Stimulated activated CD4-positive, alpha-beta T cell treated with anti-CD3 and anti-CD28 coated beads, Interleukin-1b, Interleukin-23, amount 100 ng/mL, for 48 hours (primary cell): Measurements from ENCODE around the gene ARL6.

Source experiments
- DNase-seq: peaks from one replicate; pipeline ENCODE4 v3.0.0-alpha.2; 2020

ARL6 gene

DNA sequence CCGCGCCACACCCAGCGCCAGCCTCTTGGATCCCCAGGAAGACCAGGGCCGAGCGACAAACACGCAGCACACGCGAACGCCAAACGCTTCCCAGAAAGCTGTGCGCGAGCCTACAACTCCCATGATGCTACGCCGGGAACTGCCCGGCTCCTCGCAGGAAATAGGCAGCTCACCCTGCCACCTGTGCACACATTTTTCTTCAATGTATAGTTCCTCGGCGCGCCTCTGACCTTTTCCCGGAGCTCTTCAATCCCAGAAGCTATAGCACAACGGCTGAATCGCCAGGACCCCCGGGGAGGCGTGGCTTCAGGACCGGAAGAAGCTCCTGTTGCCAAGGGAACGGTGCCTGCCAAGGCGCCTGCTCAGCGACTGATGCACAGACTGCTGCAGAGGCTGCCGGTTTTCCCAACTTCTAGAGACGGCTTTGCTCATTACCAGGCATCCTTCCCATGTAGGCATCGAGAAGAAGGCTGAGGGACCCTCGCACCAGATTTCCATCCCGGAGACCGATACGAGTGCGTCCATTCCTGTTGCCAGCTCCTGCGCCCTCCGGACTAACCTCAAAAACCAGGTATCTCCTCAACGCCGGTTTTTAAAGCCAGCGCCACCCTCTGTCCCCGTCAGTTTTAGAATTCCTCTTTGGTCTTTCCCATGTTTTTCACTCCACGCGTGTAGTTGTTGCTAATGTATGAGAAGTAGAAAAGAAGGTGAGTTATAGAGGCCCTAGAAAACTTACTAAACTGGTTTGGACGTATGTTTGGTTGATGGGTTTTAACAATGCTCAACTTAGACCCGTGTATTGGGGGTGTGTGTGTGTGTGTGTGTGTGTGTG is at the start of gene ARL6:
Gene ARL6, plus strand, starts transcription at position 352 of the 832 bp plus-strand sequence. CDS start 3,350 bp downstream, outside the sequence.
- DNase-seq = peak; percentile 74

DNA sequence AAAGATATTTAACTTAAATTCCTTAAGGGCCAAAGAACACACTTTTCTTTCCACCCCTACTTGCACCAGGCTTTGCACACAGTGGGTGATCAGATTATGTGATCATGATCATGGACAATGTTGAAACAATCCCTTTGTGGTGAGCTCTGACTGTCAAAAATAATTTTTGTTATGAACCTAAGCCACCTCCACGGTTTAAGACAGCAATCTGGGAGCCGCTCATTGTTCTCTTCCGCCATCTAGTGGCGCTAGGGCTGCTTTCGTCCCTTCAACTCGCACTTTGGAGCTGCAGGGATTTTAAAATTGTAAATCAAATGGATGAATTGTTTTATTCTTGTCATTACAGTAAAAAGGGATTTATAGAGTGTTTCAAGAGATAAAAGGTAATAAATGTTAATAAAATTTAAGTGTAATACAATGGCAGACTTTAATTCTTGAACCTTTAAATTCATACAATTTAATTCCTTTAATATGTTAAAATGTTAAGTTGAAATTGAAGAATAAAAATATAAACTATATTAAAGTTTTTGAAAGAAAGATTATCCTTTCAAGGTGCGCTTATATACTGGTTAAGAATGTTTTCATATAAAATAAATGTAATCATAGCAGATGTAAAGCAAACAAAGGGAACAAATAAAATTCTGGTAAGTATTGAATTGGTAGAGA is 45.3 kb upstream of the ARL6 start:
- DNase-seq = peak; percentile 59

GRCh38 chr3:97720417-97720816 is 44.1 kb upstream of the ARL6 start:
- DNase-seq = no peak

GRCh38 chr3:97721446-97721845 is 43.1 kb upstream of the ARL6 start:
- no peak for DNase-seq

- DNase-seq = no peak
Measured at GRCh38 chr3:97736928-97737327, 27.6 kb upstream of the ARL6 start.

DNA sequence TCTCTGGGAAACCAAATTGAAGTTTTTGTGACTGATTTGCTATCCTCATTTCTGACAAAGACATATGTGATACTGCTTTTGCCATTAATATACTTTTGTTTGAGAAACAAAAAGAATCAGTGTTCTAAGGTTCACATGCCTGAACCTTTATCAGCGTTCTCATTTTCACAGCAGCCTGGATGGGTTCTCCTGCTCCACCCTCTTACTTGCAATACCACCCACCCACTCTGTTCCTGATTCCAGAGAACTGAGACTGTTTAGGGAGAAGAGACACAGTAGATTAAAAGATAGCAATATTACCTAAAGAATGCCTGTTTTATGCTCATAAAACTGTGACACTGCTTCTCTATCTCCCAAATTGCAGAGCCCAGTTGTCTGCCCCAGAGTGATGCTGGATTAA is 25.8 kb upstream of the ARL6 start:
- no peak for DNase-seq

DNA sequence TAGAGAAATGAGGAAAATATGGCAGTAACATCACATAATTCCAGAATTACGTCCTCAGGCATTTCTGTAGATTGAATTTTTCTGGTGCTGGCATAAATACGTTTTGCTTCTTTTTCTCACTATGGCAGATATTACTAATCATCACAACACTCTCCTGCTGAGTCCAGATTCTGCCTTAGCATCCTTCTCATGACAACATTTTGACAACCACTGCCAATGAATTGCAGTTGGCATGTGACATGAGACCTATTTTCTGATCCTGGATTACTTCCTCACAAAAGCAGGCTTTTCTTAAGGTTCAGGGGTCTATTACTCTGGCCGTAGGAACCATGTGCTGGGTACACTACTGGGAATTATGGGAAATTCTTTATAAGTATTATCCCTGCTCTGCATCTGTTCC is 22.5 kb upstream of the ARL6 start:
- DNase-seq = no peak

GRCh38 chr3:97744289-97744688 is 20.3 kb upstream of the ARL6 start:
- DNase-seq = no peak

DNA sequence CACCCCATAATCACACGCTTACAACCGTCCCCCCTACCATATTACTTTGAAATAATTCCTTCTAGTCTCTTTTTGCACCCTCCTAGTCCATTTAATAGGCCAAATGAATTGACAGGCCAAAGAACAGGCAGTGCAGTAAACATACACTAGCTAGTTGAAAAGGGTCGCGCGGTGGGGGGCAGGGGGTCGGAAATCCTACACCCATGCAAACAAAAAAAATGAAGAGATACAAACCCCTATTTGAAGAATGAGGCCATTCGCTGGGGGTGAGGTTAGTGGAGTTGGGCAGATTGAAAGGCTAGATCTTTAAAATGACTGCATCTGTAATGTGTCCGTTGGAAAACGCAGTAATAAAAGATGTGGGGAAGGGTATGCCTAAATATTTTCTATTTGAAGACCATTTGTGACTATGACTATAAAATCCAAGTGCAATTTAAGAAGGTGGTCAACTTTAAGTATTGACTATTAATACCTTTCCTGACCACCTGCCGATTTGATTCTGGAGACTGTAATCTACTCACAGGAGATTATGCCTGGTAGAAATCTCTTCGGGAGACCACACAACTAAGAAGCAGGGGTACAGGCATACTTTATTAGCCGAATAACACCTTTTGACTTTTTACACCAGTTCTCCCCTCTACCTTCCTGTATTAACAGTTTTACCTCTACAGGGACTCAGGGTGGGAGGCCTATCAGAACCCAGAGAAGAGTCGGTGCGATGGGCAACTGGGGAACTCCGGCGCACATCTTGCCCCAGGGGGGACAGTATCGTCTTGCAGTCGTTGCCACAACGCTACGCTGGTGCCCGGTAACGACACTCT is 762 bp upstream of the ARL6 start:
- DNase-seq = no peak

GRCh38 chr3:97765336-97765735 is 778 bp downstream of the ARL6 start:
- no peak for DNase-seq

GRCh38 chr3:97772926-97773325 is 8.4 kb downstream of the ARL6 start:
- DNase-seq = no peak

DNA sequence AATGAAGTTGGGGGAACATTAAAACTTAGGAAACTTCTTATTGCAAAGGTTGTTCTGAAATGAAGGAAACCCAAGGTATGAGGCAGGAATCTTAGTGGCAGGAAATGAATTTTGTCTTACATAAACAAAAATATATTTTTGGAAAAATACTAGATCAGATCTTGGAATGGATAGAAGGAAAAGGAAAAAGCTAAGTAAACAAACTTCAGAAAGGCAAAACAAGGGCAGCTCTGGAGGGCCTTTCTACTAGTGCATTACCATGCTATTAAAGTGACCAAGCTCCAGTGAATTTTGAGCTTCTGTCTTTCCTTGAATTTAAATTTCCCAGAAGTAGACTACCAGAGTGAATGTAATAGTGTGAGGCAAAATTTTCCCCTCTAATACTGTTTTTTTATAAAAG is 13.6 kb downstream of the ARL6 start:
- no peak for DNase-seq

- DNase-seq = no peak
Measured at GRCh38 chr3:97793420-97794019, 29.0 kb downstream of the ARL6 start.

DNA sequence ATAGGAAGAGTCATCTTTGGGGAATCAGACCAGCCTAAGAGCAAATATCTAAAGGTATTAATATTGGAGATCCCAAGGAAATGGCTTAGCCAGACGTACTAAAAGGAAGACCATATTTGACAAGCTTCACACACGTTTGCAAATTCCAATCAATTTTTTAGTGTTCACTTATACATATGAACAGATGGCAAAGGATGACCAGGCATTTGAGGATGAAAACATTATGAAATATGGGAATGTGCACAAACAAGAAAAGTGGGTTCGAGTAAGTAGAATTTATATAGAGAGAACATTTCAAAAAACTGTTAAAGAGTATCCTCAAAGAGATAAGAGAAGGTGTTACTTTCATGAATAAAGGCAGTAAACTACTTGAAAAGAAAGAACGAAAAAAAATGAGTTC is 31.4 kb downstream of the ARL6 start:
- no peak for DNase-seq

DNA sequence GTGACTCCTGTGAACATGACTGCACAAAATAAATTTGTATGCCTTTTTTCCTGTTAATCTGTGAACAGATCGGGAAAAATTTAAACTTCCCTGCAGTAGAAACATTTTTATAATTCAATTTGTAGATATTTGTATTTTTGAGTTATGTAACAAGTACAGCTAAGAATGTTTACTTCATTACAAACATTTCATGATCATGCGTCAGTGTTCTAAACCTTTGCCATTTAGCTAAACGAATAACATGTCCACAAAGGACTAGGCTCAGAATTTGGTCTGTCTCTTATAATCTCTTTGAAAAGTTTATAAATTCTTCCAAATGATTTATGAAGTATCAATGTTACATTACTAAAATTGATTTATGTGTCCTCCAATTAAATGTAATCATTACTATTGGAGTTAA is 39.9 kb downstream of the ARL6 start:
- no peak for DNase-seq

GRCh38 chr3:97810779-97811390 is 46.3 kb downstream of the ARL6 start:
- no peak for DNase-seq

GRCh38 chr3:97815149-97815917 is 50.8 kb downstream of the ARL6 start:
- DNase-seq = peak; percentile 54

DNA sequence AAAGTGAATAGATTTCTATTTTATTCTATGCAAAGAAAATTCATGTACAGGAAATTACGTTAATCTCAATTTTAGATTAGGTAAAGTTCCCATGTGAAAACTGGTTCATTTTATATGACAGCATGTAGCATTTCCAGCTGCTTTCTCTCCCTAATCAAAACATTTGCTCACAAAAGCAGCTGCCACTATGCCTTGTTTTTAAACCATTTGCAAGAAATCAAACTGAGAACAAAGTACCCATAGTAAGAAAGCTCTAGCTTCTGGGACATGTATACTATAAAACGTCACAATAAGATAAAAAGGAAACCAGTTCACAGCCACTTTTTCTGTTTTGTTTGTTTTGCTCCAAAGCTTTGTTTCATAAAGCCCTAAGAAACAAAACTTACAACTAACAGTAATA is 52.3 kb downstream of the ARL6 start:
- DNase-seq = no peak

- DNase-seq = no peak
Measured at GRCh38 chr3:97817965-97818364, 53.4 kb downstream of the ARL6 start.

DNA sequence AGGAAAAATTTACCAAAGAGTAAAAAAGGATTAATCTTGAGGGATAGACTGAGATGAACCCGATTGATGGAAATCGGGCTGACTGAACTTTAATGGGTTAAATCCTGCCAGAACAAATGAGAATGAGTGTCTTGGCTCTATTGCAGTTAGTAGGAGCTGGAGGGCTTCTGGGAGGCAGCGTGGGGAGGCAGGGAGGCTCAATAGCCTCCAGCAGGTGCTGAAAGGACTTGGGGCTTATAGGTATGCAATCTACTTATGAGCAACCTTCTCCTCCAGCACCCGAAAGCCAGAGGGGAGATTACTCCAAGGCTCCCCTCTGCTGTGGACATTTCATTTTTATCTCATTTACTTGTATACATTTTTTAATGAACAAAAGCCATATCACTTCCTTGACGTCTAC is 56.2 kb downstream of the ARL6 start:
- no peak for DNase-seq

DNA sequence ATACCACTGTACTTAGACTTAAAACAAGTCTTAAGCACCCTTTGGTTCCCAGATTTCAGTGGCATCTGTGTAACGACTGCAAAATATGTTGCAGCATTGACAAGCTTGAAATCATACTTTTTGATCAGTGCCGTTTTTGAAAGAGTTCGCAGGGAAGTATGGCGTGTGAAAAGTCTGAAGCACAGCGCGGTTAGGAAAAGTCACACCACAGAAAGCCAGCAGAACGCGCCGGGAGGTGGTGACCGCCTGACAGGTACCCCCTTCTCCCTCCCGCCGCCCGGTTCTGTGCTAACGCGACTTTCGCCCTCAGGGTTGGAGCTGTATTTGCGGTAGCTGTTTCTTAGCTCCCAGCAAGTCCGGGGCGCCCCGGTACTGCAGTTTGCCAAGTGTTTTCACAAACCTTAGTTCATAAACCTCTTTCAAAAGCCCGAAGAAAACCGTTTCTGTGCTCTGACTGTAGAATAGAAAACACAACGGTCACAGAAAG is 56.8 kb downstream of the ARL6 start:
- DNase-seq = peak; percentile 42
